NT2/D1 (cell line): ENCODE results near the gene LNPK.

ENCODE experiments used
- SUZ12 ChIP-seq: IDR thresholded peaks from 2 replicates; pipeline ENCODE4 v1.6.1; 2011; ENCODE audit not compliant: insufficient read length, insufficient read depth; ENCODE audit errors: extremely low read depth
- ZNF274 ChIP-seq: IDR thresholded peaks from 2 replicates; pipeline ENCODE4 v1.6.1; 2011; ENCODE audit warnings: mild to moderate bottlenecking, low read depth, low read length

DNA sequence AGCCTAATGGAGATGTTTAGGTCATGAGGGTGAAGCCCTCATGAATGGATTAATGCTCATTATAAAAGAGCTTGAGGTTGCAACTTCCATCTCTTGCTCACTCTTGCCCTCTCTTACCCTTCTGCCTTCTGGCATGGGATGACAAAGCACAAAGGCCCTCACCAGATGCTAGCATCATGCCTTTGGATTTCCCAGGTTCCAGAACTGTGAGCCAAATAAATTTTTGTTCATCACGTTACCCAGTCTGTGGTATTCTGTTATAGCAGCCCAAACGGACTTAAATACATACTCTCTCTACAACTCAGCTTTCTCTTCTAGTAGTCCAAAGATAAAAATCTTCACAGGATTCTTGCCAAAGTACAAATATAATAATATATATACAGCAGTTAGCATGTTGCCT lies 75.8 kb downstream of the LNPK start:
- TF ChIP-seq SUZ12 (no peak), ZNF274 (no peak)
